ENCODE data around the gene KIAA0232. TPM values are rescaled to one million over a fixed set of nuclear protein-coding genes. Genes with fewer than 3 reads are reported as not detected.

Gene KIAA0232
- total and polyA plus RNA-seq, 4 donors = 8.9 to 34.4 (median 18.5) TPM

DNA sequence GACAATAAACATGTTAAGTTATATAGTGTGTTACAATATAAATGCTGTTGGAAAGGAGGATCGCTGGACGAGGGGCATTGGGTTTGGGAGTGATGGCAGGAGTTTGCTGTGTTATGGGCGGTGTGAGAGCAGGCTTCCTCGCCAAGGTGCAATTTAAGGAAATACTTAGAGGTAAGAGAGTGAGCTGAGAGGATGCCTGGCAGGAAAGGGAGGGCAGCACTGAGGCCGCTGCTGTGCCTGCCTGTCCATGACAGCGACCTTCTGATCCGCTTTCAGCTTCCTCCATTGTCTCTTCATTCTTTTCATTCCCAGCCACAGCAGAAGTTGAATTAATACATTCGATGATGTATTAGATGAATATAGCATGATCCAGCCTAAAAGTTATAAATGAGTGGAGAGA is 85.9 kb downstream of the KIAA0232 start:
- 97% methylated on average over 8 of the region's 8 CpGs for WGBS
- Histone ChIP-seq H3K9me3 (ENCODE audit: control insufficient read depth in 4 of 4, low read length in 3 of 4) (no peaks in the 10 kb centered on the region), H3K36me3 (ENCODE audit: control insufficient read depth in 4 of 4, insufficient read depth in 3 of 4, low read depth in 1 of 4, low read length in 3 of 4) (peaks cover 4 to 34% (median 23%) of the 10 kb centered on the region in 4 donors), H3K9ac (ENCODE audit: low read depth in 1 of 2, low read length in 2 of 2) (no peak overlapping the region), H3K4me3 (ENCODE audit: low read depth in 1 of 3, low read length in 3 of 3) (no peak overlapping the region), H3K4me1 (ENCODE audit: control insufficient read depth in 4 of 4, insufficient read depth in 4 of 4, low read length in 3 of 4) (no peaks in the 10 kb centered on the region), H3K27me3 (ENCODE audit: control insufficient read depth in 4 of 4, insufficient read depth in 4 of 4, low read length in 3 of 4) (no peaks in the 10 kb centered on the region), H3K27ac (ENCODE audit: low read depth in 1 of 2, low read length in 2 of 2) (no peak overlapping the region)
- DNase-seq (ENCODE audit: low spot score) = no peak
- TF ChIP-seq HNF4A (conservative IDR thresholded peaks at IDR 0.05) (no peak), FOXA1 (IDR thresholded peaks at IDR 0.05) (no peak), FOXA2 (IDR thresholded peaks at IDR 0.05) (no peak), TAF1 (conservative IDR thresholded peaks at IDR 0.05) (no peak), NR2F2 (IDR thresholded peaks at IDR 0.05) (no peak), RXRA (IDR thresholded peaks at IDR 0.05) (no peak), YY1 (IDR thresholded peaks at IDR 0.05) (no peak)
- TF ChIP-seq, protein P1, sequence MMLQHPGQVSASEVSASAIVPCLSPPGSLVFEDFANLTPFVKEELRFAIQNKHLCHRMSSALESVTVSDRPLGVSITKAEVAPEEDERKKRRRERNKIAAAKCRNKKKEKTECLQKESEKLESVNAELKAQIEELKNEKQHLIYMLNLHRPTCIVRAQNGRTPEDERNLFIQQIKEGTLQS (IDR thresholded peaks at IDR 0.05) = no peak
- TF ChIP-seq, protein P2, sequence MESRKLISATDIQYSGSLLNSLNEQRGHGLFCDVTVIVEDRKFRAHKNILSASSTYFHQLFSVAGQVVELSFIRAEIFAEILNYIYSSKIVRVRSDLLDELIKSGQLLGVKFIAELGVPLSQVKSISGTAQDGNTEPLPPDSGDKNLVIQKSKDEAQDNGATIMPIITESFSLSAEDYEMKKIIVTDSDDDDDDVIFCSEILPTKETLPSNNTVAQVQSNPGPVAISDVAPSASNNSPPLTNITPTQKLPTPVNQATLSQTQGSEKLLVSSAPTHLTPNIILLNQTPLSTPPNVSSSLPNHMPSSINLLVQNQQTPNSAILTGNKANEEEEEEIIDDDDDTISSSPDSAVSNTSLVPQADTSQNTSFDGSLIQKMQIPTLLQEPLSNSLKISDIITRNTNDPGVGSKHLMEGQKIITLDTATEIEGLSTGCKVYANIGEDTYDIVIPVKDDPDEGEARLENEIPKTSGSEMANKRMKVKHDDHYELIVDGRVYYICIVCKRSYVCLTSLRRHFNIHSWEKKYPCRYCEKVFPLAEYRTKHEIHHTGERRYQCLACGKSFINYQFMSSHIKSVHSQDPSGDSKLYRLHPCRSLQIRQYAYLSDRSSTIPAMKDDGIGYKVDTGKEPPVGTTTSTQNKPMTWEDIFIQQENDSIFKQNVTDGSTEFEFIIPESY (IDR thresholded peaks at IDR 0.05) = no peak

DNA sequence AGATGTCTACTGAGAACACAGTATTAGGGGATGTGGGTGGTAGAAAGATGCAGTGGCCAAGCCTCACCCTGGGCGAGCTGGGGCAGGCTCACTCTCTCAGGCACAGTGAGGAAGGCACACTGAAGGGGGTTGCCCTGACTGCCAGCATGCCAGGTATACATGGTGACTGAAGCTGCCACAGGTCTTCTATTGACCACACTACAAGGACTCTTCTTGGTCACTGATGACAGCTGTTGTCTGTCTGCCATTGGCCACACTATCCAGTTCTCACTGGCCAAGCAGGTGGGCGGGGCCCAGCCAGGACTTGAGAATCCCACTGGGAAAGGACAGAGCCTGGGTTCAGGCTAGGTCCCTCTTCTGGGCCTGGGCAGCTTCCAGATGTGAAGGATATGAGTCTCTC is 87.4 kb downstream of the KIAA0232 start:
- H3K4me1 ChIP-seq (ENCODE audit: control insufficient read depth in 4 of 4, insufficient read depth in 4 of 4, low read length in 3 of 4) = no peaks in the 10 kb centered on the region
- H3K9me3 ChIP-seq (ENCODE audit: control insufficient read depth in 4 of 4, low read length in 3 of 4) = no peaks in the 10 kb centered on the region
- TF ChIP-seq, protein P3, sequence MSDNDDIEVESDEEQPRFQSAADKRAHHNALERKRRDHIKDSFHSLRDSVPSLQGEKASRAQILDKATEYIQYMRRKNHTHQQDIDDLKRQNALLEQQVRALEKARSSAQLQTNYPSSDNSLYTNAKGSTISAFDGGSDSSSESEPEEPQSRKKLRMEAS (IDR thresholded peaks at IDR 0.05) = no peak
- TF ChIP-seq SP1 (IDR thresholded peaks at IDR 0.05) (no peak), JUND (IDR thresholded peaks at IDR 0.05) (no peak), NR2F2 (IDR thresholded peaks at IDR 0.05) (no peak), EGR1 (IDR thresholded peaks at IDR 0.05; ENCODE audit: low read depth in 2 of 2) (no peak), RXRA (IDR thresholded peaks at IDR 0.05) (no peak), FOXA1 (IDR thresholded peaks at IDR 0.05) (no peak), RAD21 (IDR thresholded peaks at IDR 0.05) (no peak), TAF1 (conservative IDR thresholded peaks at IDR 0.05) (no peak), FOXA2 (IDR thresholded peaks at IDR 0.05) (no peak), GABPA (IDR thresholded peaks at IDR 0.05 in 1 of 2, conservative IDR thresholded peaks at IDR 0.05 in 1 of 2) (no peak)
- TF ChIP-seq, protein P4, sequence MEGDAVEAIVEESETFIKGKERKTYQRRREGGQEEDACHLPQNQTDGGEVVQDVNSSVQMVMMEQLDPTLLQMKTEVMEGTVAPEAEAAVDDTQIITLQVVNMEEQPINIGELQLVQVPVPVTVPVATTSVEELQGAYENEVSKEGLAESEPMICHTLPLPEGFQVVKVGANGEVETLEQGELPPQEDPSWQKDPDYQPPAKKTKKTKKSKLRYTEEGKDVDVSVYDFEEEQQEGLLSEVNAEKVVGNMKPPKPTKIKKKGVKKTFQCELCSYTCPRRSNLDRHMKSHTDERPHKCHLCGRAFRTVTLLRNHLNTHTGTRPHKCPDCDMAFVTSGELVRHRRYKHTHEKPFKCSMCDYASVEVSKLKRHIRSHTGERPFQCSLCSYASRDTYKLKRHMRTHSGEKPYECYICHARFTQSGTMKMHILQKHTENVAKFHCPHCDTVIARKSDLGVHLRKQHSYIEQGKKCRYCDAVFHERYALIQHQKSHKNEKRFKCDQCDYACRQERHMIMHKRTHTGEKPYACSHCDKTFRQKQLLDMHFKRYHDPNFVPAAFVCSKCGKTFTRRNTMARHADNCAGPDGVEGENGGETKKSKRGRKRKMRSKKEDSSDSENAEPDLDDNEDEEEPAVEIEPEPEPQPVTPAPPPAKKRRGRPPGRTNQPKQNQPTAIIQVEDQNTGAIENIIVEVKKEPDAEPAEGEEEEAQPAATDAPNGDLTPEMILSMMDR (IDR thresholded peaks at IDR 0.05; ENCODE audit: low read depth, low read length, missing input control) = no peak
- TF ChIP-seq, protein P5, sequence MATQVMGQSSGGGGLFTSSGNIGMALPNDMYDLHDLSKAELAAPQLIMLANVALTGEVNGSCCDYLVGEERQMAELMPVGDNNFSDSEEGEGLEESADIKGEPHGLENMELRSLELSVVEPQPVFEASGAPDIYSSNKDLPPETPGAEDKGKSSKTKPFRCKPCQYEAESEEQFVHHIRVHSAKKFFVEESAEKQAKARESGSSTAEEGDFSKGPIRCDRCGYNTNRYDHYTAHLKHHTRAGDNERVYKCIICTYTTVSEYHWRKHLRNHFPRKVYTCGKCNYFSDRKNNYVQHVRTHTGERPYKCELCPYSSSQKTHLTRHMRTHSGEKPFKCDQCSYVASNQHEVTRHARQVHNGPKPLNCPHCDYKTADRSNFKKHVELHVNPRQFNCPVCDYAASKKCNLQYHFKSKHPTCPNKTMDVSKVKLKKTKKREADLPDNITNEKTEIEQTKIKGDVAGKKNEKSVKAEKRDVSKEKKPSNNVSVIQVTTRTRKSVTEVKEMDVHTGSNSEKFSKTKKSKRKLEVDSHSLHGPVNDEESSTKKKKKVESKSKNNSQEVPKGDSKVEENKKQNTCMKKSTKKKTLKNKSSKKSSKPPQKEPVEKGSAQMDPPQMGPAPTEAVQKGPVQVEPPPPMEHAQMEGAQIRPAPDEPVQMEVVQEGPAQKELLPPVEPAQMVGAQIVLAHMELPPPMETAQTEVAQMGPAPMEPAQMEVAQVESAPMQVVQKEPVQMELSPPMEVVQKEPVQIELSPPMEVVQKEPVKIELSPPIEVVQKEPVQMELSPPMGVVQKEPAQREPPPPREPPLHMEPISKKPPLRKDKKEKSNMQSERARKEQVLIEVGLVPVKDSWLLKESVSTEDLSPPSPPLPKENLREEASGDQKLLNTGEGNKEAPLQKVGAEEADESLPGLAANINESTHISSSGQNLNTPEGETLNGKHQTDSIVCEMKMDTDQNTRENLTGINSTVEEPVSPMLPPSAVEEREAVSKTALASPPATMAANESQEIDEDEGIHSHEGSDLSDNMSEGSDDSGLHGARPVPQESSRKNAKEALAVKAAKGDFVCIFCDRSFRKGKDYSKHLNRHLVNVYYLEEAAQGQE (IDR thresholded peaks at IDR 0.05) = no peak
- TF ChIP-seq, protein P1 (IDR thresholded peaks at IDR 0.05) = no peak
- no peak overlapping the region for H3K9ac ChIP-seq (ENCODE audit: low read depth in 1 of 2, low read length in 2 of 2)
- H3K27me3 ChIP-seq (ENCODE audit: control insufficient read depth in 4 of 4, insufficient read depth in 4 of 4, low read length in 3 of 4) = no peaks in the 10 kb centered on the region
- H3K4me3 ChIP-seq (ENCODE audit: low read depth in 1 of 3, low read length in 3 of 3) = no peak overlapping the region
- H3K36me3 ChIP-seq (ENCODE audit: control insufficient read depth in 4 of 4, insufficient read depth in 3 of 4, low read depth in 1 of 4, low read length in 3 of 4) = peaks cover 4 to 39% (median 23%) of the 10 kb centered on the region in 4 donors
- H3K27ac ChIP-seq (ENCODE audit: low read depth in 1 of 2, low read length in 2 of 2) = no peak overlapping the region
- no peak for DNase-seq (ENCODE audit: low spot score)
- 97% methylated on average over 2 of the region's 2 CpGs for WGBS
